Measurements from ENCODE around the gene VTCN1.
"Not testable (repeated sequence)": the region's sequence is repeated elsewhere in the genome, so short reads cannot be mapped to it uniquely, and the experiment has no call there.

The VTCN1 gene

GRCh38 chr1:117210831-117211261 is at the start of gene VTCN1:
VTCN1 (minus strand) TSS chr1:117210927; CDS start chr1:117210855, 72 bp downstream.
- DNase-seq = no peak

- no peak for DNase-seq
Observed at GRCh38 chr1:117258791-117259190, 48.1 kb upstream of the VTCN1 start.

GRCh38 chr1:117258075-117258474 is 47.3 kb upstream of the VTCN1 start:
- not testable (repeated sequence) for DNase-seq

GRCh38 chr1:117257291-117257690 is 46.6 kb upstream of the VTCN1 start:
- no peak for DNase-seq

- no peak for DNase-seq
Observed at GRCh38 chr1:117250061-117250606, 39.4 kb upstream of the VTCN1 start.

- DNase-seq = peak; percentile 70
Observed at GRCh38 chr1:117244971-117245370, 34.2 kb upstream of the VTCN1 start.

GRCh38 chr1:117244306-117244705 is 33.6 kb upstream of the VTCN1 start:
- DNase-seq = no peak

- no peak for DNase-seq
Observed at GRCh38 chr1:117241512-117241911, 30.8 kb upstream of the VTCN1 start.

GRCh38 chr1:117240547-117240946 is 29.8 kb upstream of the VTCN1 start:
- no peak for DNase-seq

- DNase-seq = no peak
Observed at GRCh38 chr1:117239467-117239866, 28.7 kb upstream of the VTCN1 start.

GRCh38 chr1:117237726-117238381 is 27.1 kb upstream of the VTCN1 start:
- DNase-seq = no peak

GRCh38 chr1:117235863-117236465 is 25.2 kb upstream of the VTCN1 start:
- DNase-seq = no peak

- no peak for DNase-seq
Observed at GRCh38 chr1:117232531-117232930, 21.8 kb upstream of the VTCN1 start.

GRCh38 chr1:117231748-117232373 is 21.1 kb upstream of the VTCN1 start:
- DNase-seq = peak; percentile 11

- DNase-seq = no peak
Observed at GRCh38 chr1:117231312-117231711, 20.6 kb upstream of the VTCN1 start.

- DNase-seq = no peak
Observed at GRCh38 chr1:117229217-117229616, 18.5 kb upstream of the VTCN1 start.

GRCh38 chr1:117225931-117226330 is 15.2 kb upstream of the VTCN1 start:
- DNase-seq = no peak

- no peak for DNase-seq
Observed at GRCh38 chr1:117216718-117217117, 6.0 kb upstream of the VTCN1 start.

- no peak for DNase-seq
Observed at GRCh38 chr1:117215733-117216462, 5.2 kb upstream of the VTCN1 start.

- DNase-seq = no peak
Observed at GRCh38 chr1:117215019-117215418, 4.3 kb upstream of the VTCN1 start.

- DNase-seq = no peak
Observed at GRCh38 chr1:117213046-117213445, 2.3 kb upstream of the VTCN1 start.

GRCh38 chr1:117210386-117210785 is 341 bp downstream of the VTCN1 start:
- no peak for DNase-seq

- no peak for DNase-seq
Observed at GRCh38 chr1:117209094-117209493, 1.6 kb downstream of the VTCN1 start.

Measured in DMS79 (cell line).